VCaP (cell line): Measurements from ENCODE around the gene SLC25A42.

Source experiments
- H3K27ac ChIP-seq: fragments of 450-650 bp; 2 replicates; pipeline ENCODE4 v1.5.1; 2017
- TF ChIP-seq, protein P1 (sequence below): fragments of 450-650 bp; conservative IDR thresholded peaks from 2 replicates; pipeline ENCODE4 v1.5.1; 2017; ENCODE audit warnings: mild to moderate bottlenecking, moderate library complexity

SLC25A42 gene

DNA sequence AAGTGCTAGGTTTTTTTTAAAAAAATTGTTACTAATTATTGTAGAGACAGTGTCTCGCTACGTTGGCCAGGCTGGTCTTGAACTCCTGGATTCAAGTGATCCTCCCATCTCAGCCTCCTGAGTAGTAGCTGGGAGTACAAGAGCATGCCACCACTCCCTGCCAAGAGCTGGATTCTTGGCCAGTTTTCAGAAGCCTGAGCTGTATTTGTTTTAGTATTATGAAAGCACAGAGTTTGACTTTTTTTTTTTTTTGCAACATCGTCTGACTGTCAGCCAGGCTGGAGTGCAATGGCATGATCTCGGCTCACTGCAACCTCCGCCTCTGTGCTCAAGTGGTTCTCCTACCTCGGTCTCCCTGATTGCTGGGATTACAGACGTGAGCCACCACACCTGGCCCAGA, 23.4 kb upstream of the SLC25A42 start:
- TF ChIP-seq, protein P1, sequence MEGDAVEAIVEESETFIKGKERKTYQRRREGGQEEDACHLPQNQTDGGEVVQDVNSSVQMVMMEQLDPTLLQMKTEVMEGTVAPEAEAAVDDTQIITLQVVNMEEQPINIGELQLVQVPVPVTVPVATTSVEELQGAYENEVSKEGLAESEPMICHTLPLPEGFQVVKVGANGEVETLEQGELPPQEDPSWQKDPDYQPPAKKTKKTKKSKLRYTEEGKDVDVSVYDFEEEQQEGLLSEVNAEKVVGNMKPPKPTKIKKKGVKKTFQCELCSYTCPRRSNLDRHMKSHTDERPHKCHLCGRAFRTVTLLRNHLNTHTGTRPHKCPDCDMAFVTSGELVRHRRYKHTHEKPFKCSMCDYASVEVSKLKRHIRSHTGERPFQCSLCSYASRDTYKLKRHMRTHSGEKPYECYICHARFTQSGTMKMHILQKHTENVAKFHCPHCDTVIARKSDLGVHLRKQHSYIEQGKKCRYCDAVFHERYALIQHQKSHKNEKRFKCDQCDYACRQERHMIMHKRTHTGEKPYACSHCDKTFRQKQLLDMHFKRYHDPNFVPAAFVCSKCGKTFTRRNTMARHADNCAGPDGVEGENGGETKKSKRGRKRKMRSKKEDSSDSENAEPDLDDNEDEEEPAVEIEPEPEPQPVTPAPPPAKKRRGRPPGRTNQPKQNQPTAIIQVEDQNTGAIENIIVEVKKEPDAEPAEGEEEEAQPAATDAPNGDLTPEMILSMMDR = no peak
- H3K27ac ChIP-seq = peak overlapping the region; percentile 68

DNA sequence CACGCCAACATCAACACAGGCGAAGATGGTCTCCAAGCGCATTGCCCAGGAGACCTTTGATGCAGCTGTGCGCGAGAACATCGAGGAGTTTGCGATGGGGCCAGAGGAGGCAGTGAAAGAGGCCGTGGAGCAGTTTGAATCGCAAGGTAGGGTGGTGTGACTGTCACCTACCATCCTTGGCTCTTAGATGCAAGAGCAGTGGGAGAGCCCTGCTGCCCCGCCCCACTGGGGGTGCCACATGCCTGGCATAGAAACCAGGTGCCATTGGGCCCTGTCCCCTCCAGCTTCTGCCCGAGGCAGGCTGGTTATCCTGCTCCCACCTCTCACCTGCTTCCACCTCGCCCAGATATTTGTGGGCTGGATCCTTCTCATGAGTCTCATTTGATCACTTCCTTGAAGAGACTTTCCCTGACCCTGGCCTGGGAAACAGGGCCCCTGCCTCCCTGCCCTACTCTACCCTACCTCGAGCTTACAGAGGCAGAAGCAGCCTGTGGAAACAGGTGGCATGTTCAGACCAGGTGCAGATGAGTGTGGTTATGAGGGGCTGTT, 21.0 kb upstream of the SLC25A42 start:
- TF ChIP-seq, protein P1 = no peak
- H3K27ac ChIP-seq = no peak overlapping the region

DNA sequence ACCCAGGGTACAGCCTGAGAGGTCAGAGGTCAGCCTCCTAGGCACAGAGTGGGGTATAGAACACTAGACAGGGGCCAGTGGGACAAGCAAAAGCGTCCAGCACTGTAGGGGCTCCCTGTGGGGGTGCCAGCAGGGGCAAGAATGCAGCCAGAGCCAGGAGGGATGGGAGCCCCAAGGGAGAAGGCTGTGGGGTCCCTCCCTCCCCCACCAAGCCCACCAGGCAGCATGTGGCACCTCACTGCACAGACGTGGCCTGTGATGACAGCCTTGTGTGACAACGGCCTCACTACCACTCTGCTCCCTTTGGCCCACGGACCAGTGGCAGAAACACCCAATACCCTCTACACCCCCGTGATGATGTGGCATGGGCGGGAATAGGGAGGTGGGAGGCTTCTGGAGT, 20.3 kb upstream of the SLC25A42 start:
- no peak overlapping the region for H3K27ac ChIP-seq
- TF ChIP-seq, protein P1 = no peak

DNA sequence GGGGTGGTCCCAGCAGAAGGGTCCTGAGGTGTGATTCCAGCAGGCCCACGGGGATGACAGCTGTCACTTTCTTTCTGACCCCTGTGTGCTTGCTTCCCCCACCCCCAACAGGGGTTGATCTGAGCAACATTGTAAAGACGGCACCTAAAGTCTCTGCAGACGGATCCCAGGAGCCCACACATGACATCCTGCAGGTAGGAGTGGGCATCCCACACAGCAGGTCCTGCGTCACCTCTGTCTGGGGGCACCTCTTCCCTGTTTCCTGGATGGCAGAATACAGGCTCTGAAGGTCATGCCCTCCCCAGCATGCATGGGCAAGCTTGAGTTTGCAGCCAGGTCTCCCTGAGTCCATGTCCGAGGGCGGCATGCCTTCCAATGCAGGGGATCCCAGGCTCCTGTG, 19.9 kb upstream of the SLC25A42 start:
- TF ChIP-seq, protein P1 = no peak

DNA sequence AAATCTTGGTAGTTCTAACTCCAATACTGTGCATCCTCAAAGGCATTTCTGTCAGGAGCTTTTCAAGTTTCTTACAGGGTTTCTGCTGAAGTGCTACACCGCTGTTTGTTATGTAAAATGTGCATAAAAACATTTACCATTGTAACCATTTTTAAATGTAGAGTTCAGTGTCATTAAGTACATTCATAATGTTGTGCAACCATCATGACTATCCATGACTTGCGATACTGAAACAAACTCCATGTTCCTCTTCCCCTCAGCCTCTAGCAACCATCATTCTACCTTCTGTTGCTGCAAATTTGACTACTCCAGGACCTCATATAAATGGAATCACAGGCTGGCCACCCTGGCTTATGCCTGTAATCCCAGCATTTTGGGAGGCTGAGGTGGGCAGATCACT, 14.4 kb upstream of the SLC25A42 start:
- H3K27ac ChIP-seq = no peak overlapping the region
- TF ChIP-seq, protein P1 = no peak

More for the DNA sequence above, 19.9 kb upstream of the SLC25A42 start:
- peak overlapping the region; percentile 83; the same call in 1 of the 2 replicates for H3K27ac ChIP-seq

DNA sequence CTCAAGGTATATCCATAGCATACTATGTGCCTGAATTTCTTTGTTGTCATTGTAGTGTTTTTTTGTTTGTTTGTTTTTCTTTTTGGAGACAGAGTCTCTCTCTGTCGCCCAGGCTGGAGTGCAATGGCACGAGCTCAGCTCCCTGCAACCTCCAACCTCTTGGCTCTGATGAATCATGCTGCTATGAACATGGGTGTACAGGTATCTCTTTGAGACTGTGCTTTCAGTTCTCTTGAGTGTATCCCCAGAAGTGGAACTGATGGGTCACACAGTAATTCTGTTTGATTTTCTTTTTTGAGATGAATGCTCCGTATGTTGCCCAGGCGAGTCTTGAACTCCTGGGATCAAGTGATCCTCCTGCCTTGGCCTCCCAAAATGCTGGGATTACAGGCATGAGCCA, 13.7 kb upstream of the SLC25A42 start:
- H3K27ac ChIP-seq = no peak overlapping the region
- TF ChIP-seq, protein P1 = no peak

DNA sequence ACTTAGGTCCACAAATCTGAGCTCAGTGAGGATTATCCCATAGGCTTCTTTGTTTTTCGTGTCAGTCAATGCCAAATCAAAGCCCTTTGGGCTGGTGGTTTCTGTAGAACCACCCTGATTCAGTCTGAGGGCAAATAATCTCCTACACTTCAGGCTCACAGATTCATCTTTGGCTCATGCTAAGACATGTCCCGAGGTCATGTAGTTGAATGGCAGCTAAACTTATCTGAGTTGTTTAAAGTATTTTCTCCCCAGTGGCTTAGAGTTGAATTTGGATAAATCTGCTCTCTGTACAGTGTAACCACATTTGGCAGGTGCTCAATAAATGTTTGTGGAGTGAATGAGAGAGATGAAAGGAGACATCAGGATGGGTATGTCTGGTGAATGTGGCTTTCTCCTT, 13.1 kb upstream of the SLC25A42 start:
- no peak overlapping the region for H3K27ac ChIP-seq
- TF ChIP-seq, protein P1 = no peak
